Chondrocyte (in vitro differentiated cells): ENCODE results near the gene VAMP7. TPM values are rescaled to one million over a fixed set of nuclear protein-coding genes. Genes with fewer than 3 reads are reported as not detected.

Source experiments
- DNase-seq: peaks from one replicate; pipeline ENCODE4 v3.0.0; 2021; ENCODE audit warnings: mixed read lengths, low spot score
- H3K27ac Mint-ChIP-seq: one replicate; pipeline ENCODE4 v1.8.0; 2021; ENCODE audit warnings: mild to moderate bottlenecking, moderate library complexity, mixed read lengths; ENCODE audit not compliant: unreplicated experiment
- H3K27me3 Mint-ChIP-seq: 2 replicates; pipeline ENCODE4 v1.8.0; 2021; ENCODE audit warnings: low read depth, mixed read lengths
- H3K36me3 Mint-ChIP-seq: 2 replicates; pipeline ENCODE4 v1.8.0; 2021; ENCODE audit warnings: low read depth, mixed read lengths
- H3K4me1 Mint-ChIP-seq: 2 replicates; pipeline ENCODE4 v1.8.0; 2021; ENCODE audit warnings: low read depth, mild to moderate bottlenecking, mixed read lengths
- H3K4me3 Mint-ChIP-seq: one replicate; pipeline ENCODE4 v1.8.0; 2021; ENCODE audit warnings: mild to moderate bottlenecking, moderate library complexity, mixed read lengths; ENCODE audit not compliant: unreplicated experiment
- H3K9me3 Mint-ChIP-seq: 2 replicates; pipeline ENCODE4 v1.8.0; 2021; ENCODE audit warnings: low read depth, mixed read lengths
- CTCF ChIP-seq: fragments of 200-600 bp; sonication (generic); IDR thresholded peaks from 2 replicates; pipeline ENCODE4 v1.5.0; 2021; ENCODE audit warnings: antibody characterized with exemption, mild to moderate bottlenecking, moderate library complexity
- total RNA-seq: library from RNA; stranded (reverse); gene quantifications from 3 replicates; pipeline ENCODE4 v1.2.1, GENCODE V29; 2021

The VAMP7 gene
- total RNA-seq, 1 donor from 2014 or later = 37.4 TPM

GRCh38 chrX:155956649-155957048 is 75.5 kb downstream of the VAMP7 start:
- Mint-ChIP-seq H3K27me3 (no peaks in the 10 kb centered on the region), H3K4me1 (no peaks in the 10 kb centered on the region)

GRCh38 chrX:155957843-155958242 is 76.7 kb downstream of the VAMP7 start:
- no peak overlapping the region for H3K27ac Mint-ChIP-seq
- peaks cover 7% of the 10 kb centered on the region for H3K9me3 Mint-ChIP-seq
- peaks cover 2% of the 10 kb centered on the region for H3K36me3 Mint-ChIP-seq

More at GRCh38 chrX:155956649-155957048, 75.5 kb downstream of the VAMP7 start:
- no peak overlapping the region for H3K4me3 Mint-ChIP-seq
- peaks cover 2% of the 10 kb centered on the region for H3K36me3 Mint-ChIP-seq
- peaks cover 7% of the 10 kb centered on the region for H3K9me3 Mint-ChIP-seq
- TF ChIP-seq CTCF = no peak
- no peak overlapping the region for H3K27ac Mint-ChIP-seq
- DNase-seq = no peak

GRCh38 chrX:155959018-155959587 is 78.0 kb downstream of the VAMP7 start:
- no peak overlapping the region for H3K4me3 Mint-ChIP-seq
- DNase-seq = no peak
- no peaks in the 10 kb centered on the region for H3K4me1 Mint-ChIP-seq
- no peak overlapping the region for H3K27ac Mint-ChIP-seq
- peaks cover 2% of the 10 kb centered on the region for H3K27me3 Mint-ChIP-seq
- H3K9me3 Mint-ChIP-seq = peaks cover 18% of the 10 kb centered on the region
- no peak for TF ChIP-seq CTCF
- H3K36me3 Mint-ChIP-seq = peaks cover 2% of the 10 kb centered on the region

More at GRCh38 chrX:155957843-155958242, 76.7 kb downstream of the VAMP7 start:
- no peak for TF ChIP-seq CTCF
- DNase-seq = no peak
- H3K27me3 Mint-ChIP-seq = no peaks in the 10 kb centered on the region
- H3K4me1 Mint-ChIP-seq = no peaks in the 10 kb centered on the region
- H3K4me3 Mint-ChIP-seq = no peak overlapping the region

- no peak for DNase-seq
- H3K4me1 Mint-ChIP-seq = no peaks in the 10 kb centered on the region
- peaks cover 22% of the 10 kb centered on the region for H3K9me3 Mint-ChIP-seq
Measured at GRCh38 chrX:155962906-155963305, 81.8 kb downstream of the VAMP7 start.

GRCh38 chrX:155966876-155967275 is 85.7 kb downstream of the VAMP7 start:
- TF ChIP-seq CTCF = peak; percentile 68
- peaks cover 3% of the 10 kb centered on the region for H3K27me3 Mint-ChIP-seq
- DNase-seq = no peak
- no peak overlapping the region for H3K27ac Mint-ChIP-seq
- H3K9me3 Mint-ChIP-seq = peaks cover 34% of the 10 kb centered on the region
- no peaks in the 10 kb centered on the region for H3K4me1 Mint-ChIP-seq
- no peak overlapping the region for H3K4me3 Mint-ChIP-seq
- no peaks in the 10 kb centered on the region for H3K36me3 Mint-ChIP-seq

More at GRCh38 chrX:155962906-155963305, 81.8 kb downstream of the VAMP7 start:
- TF ChIP-seq CTCF = no peak
- Mint-ChIP-seq H3K27me3 (peaks cover 3% of the 10 kb centered on the region), H3K27ac (no peak overlapping the region), H3K36me3 (no peaks in the 10 kb centered on the region), H3K4me3 (no peak overlapping the region)
